GM19099 (cell line): ENCODE data around the gene FAM20A.

Experiments
- POLR2A ChIP-seq: IDR thresholded peaks from 3 replicates; pipeline ENCODE4 v1.6.1; 2011; ENCODE audit warnings: low read depth; ENCODE audit not compliant: insufficient read length; ENCODE audit errors: extremely low read depth

The FAM20A gene

GRCh38 chr17:68511254-68511670, 89.9 kb downstream of the FAM20A start:
- TF ChIP-seq POLR2A: no peak

- no peak for TF ChIP-seq POLR2A
Measured at GRCh38 chr17:68509141-68510057, 91.8 kb downstream of the FAM20A start.

- TF ChIP-seq POLR2A: no peak
Measured at GRCh38 chr17:68507576-68507975, 93.6 kb downstream of the FAM20A start.

GRCh38 chr17:68505951-68506350, 95.2 kb downstream of the FAM20A start:
- no peak for TF ChIP-seq POLR2A

- TF ChIP-seq POLR2A: no peak
Measured at GRCh38 chr17:68501074-68501473, 100.1 kb downstream of the FAM20A start.

- TF ChIP-seq POLR2A: no peak
Measured at GRCh38 chr17:68499587-68499986, 101.6 kb downstream of the FAM20A start.

- TF ChIP-seq POLR2A: no peak
Measured at GRCh38 chr17:68498479-68499326, 102.5 kb downstream of the FAM20A start.

- no peak for TF ChIP-seq POLR2A
Measured at GRCh38 chr17:68497885-68498319, 103.3 kb downstream of the FAM20A start.

GRCh38 chr17:68495081-68495480, 106.1 kb downstream of the FAM20A start:
- no peak for TF ChIP-seq POLR2A

- TF ChIP-seq POLR2A: no peak
Measured at GRCh38 chr17:68491381-68492231, 109.6 kb downstream of the FAM20A start.

- no peak for TF ChIP-seq POLR2A
Measured at GRCh38 chr17:68489919-68490318, 111.2 kb downstream of the FAM20A start.
